WTC11 (cell line): ENCODE data around the gene STARD8. TPM values are rescaled to one million over a fixed set of nuclear protein-coding genes. Genes with fewer than 3 reads are reported as not detected.

Source experiments
- ATAC-seq: fragments of 200-7000 bp; cut with Tn5 transposase; 2 replicates; pipeline ENCODE4 v1.10.0; 2021; ENCODE audit warnings: mild to moderate bottlenecking, moderate library complexity
- Bru-seq: library from RNA; stranded (reverse); fragments of 400-500 nt; gene quantifications from one replicate; lab custom pipeline; 2021; lab: Mats Ljungman, UMichigan
- CTCF ChIA-PET: fragments of 300-600 bp; sonication (Branson Sonifier 250); formaldehyde crosslinking; loops from one replicate; lab custom pipeline; 2021; ENCODE audit warnings: antibody characterized with exemption; lab: Charles Lee
- POLR2A ChIA-PET: fragments of 350-600 bp; sonication (Branson Sonifier 250); formaldehyde crosslinking; loops from one replicate; lab custom pipeline; 2021; ENCODE audit warnings: antibody characterized with exemption; lab: Charles Lee
- DNase-seq: peaks from one replicate; pipeline ENCODE4 v3.0.0; 2021; ENCODE audit warnings: low spot score
- H3K27ac Mint-ChIP-seq: 2 replicates; pipeline ENCODE4 v1.8.0; 2021; ENCODE audit warnings: mixed read lengths
- H3K27me3 Mint-ChIP-seq: 2 replicates; pipeline ENCODE4 v1.8.0; 2021; ENCODE audit warnings: low read depth, mild to moderate bottlenecking, moderate library complexity, mixed read lengths
- H3K36me3 Mint-ChIP-seq: 2 replicates; pipeline ENCODE4 v1.8.0; 2021; ENCODE audit warnings: mixed read lengths
- H3K4me1 Mint-ChIP-seq: 2 replicates; pipeline ENCODE4 v1.8.0; 2022; ENCODE audit warnings: mixed read lengths
- H3K4me3 Mint-ChIP-seq: 2 replicates; pipeline ENCODE4 v1.8.0; 2021; ENCODE audit warnings: mild to moderate bottlenecking, moderate library complexity, mixed read lengths
- H3K9me3 Mint-ChIP-seq: 2 replicates; pipeline ENCODE4 v1.8.0; 2021; ENCODE audit warnings: mixed read lengths
- CBFB ChIP-seq: sonication (generic); formaldehyde crosslinking; IDR thresholded peaks from 2 replicates; pipeline ENCODE4 v1.8.1; 2022; ENCODE audit warnings: mild to moderate bottlenecking, low read depth, missing genetic modification reagents
- FOXJ3 ChIP-seq: sonication (generic); formaldehyde crosslinking; IDR thresholded peaks from 2 replicates; pipeline ENCODE4 v1.9.0; 2021; ENCODE audit warnings: missing genetic modification reagents, mild to moderate bottlenecking, borderline replicate concordance
- JUN ChIP-seq: sonication (generic); formaldehyde crosslinking; IDR thresholded peaks from 2 replicates; pipeline ENCODE4 v1.8.0; 2023; ENCODE audit warnings: mild to moderate bottlenecking, missing genetic modification reagents
- KAT7 ChIP-seq: sonication (generic); formaldehyde crosslinking; IDR thresholded peaks from 2 replicates; pipeline ENCODE4 v1.8.1; 2023; ENCODE audit warnings: missing genetic modification reagents, mild to moderate bottlenecking, borderline replicate concordance
- MXD4 ChIP-seq: fragments of 250-450 bp; sonication (Bioruptor Pico); IDR thresholded peaks from 2 replicates; pipeline ENCODE4 v1.8.0; 2021; ENCODE audit warnings: mild to moderate bottlenecking, moderate library complexity, borderline replicate concordance
- NFYB ChIP-seq: sonication (generic); formaldehyde crosslinking; conservative IDR thresholded peaks from 2 replicates; pipeline ENCODE4 v1.8.0; 2022; ENCODE audit warnings: low read depth, missing genetic modification reagents
- NR2C2 ChIP-seq: sonication (generic); formaldehyde crosslinking; IDR thresholded peaks from 2 replicates; pipeline ENCODE4 v1.8.0; 2022; ENCODE audit warnings: mild to moderate bottlenecking, missing genetic modification reagents
- RORB ChIP-seq: fragments of 250-450 bp; sonication (Bioruptor Pico); IDR thresholded peaks from 2 replicates; pipeline ENCODE4 v1.9.0; 2021; ENCODE audit warnings: mild to moderate bottlenecking
- SOX15 ChIP-seq: fragments of 250-450 bp; sonication (Bioruptor Pico); IDR thresholded peaks from 2 replicates; pipeline ENCODE4 v1.9.0; 2021; ENCODE audit warnings: mild to moderate bottlenecking
- TEAD1 ChIP-seq: sonication (generic); formaldehyde crosslinking; IDR thresholded peaks from 2 replicates; pipeline ENCODE4 v1.8.0; 2022; ENCODE audit warnings: mild to moderate bottlenecking, missing genetic modification reagents
- TEAD4 ChIP-seq: sonication (generic); formaldehyde crosslinking; IDR thresholded peaks from 2 replicates; pipeline ENCODE4 v1.8.0; 2022; ENCODE audit warnings: mild to moderate bottlenecking, missing genetic modification reagents
- ZNF396 ChIP-seq: fragments of 250-450 bp; sonication (Bioruptor Pico); IDR thresholded peaks from 2 replicates; pipeline ENCODE4 v1.8.0; 2021; ENCODE audit warnings: mild to moderate bottlenecking, moderate library complexity, borderline replicate concordance
- long read RNA-seq, 3 experiments: library from RNA in 1 of 3; library from capped mRNA in 1 of 3; library from polyadenylated mRNA in 1 of 3; unstranded in 2 of 3; stranded (forward) in 1 of 3; transcript quantifications; one replicate each; pipeline ENCODE4 v2.0.0, GENCODE V29; 2021
- total RNA-seq: library from RNA; stranded (reverse); gene quantifications from 3 replicates; pipeline ENCODE4 v1.2.3, GENCODE V29; 2021
- TF ChIP-seq, protein P1 (sequence below): sonication (generic); formaldehyde crosslinking; IDR thresholded peaks from 2 replicates; pipeline ENCODE4 v1.8.0; 2022; ENCODE audit warnings: mild to moderate bottlenecking, missing genetic modification reagents
- TF ChIP-seq, protein P2 (sequence below): fragments of 250-450 bp; sonication (Bioruptor Pico); conservative IDR thresholded peaks from 2 replicates; pipeline ENCODE4 v1.9.0; 2021; ENCODE audit warnings: mild to moderate bottlenecking
- TF ChIP-seq, protein P3 (sequence below): sonication (generic); formaldehyde crosslinking; IDR thresholded peaks from 2 replicates; pipeline ENCODE4 v1.8.1; 2023; ENCODE audit warnings: mild to moderate bottlenecking, missing genetic modification reagents, moderate library complexity
- TF ChIP-seq, protein P4 (sequence below): sonication (generic); formaldehyde crosslinking; IDR thresholded peaks from 2 replicates; pipeline ENCODE4 v1.8.0; 2023; ENCODE audit warnings: missing genetic modification reagents

The STARD8 gene, protein sequence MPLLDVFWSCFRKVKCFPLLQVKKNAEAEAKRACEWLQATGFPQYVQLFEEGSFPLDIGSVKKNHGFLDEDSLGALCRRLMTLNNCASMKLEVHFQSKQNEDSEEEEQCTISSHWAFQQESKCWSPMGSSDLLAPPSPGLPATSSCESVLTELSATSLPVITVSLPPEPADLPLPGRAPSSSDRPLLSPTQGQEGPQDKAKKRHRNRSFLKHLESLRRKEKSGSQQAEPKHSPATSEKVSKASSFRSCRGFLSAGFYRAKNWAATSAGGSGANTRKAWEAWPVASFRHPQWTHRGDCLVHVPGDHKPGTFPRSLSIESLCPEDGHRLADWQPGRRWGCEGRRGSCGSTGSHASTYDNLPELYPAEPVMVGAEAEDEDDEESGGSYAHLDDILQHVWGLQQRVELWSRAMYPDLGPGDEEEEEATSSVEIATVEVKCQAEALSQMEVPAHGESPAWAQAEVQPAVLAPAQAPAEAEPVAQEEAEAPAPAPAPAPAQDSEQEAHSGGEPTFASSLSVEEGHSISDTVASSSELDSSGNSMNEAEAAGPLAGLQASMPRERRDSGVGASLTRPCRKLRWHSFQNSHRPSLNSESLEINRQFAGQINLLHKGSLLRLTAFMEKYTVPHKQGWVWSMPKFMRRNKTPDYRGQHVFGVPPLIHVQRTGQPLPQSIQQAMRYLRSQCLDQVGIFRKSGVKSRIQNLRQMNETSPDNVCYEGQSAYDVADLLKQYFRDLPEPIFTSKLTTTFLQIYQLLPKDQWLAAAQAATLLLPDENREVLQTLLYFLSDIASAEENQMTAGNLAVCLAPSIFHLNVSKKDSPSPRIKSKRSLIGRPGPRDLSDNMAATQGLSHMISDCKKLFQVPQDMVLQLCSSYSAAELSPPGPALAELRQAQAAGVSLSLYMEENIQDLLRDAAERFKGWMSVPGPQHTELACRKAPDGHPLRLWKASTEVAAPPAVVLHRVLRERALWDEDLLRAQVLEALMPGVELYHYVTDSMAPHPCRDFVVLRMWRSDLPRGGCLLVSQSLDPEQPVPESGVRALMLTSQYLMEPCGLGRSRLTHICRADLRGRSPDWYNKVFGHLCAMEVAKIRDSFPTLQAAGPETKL
- total RNA-seq (3.1 to 8.5 TPM (median 3.8 TPM) in 3 replicates), Bru-seq, nascent RNA (percentile 40 among the genes with signal in this experiment)
- long read RNA-seq, experiment 1, full-length matches to known transcripts: 14 of 31 reads
- long read RNA-seq, experiment 1, partial matches to known transcripts: 9 of 31 reads
- long read RNA-seq, experiment 1, other reads (novel, unspliced or antisense): 8 of 31 reads
- long read RNA-seq, experiment 2, full-length matches to known transcripts: 1 of 3 reads
- long read RNA-seq, experiment 2, partial matches to known transcripts: 2 of 3 reads
- long read RNA-seq, experiment 2, other reads (novel, unspliced or antisense): 0 of 3 reads
- long read RNA-seq, experiment 3: 0 reads

DNA sequence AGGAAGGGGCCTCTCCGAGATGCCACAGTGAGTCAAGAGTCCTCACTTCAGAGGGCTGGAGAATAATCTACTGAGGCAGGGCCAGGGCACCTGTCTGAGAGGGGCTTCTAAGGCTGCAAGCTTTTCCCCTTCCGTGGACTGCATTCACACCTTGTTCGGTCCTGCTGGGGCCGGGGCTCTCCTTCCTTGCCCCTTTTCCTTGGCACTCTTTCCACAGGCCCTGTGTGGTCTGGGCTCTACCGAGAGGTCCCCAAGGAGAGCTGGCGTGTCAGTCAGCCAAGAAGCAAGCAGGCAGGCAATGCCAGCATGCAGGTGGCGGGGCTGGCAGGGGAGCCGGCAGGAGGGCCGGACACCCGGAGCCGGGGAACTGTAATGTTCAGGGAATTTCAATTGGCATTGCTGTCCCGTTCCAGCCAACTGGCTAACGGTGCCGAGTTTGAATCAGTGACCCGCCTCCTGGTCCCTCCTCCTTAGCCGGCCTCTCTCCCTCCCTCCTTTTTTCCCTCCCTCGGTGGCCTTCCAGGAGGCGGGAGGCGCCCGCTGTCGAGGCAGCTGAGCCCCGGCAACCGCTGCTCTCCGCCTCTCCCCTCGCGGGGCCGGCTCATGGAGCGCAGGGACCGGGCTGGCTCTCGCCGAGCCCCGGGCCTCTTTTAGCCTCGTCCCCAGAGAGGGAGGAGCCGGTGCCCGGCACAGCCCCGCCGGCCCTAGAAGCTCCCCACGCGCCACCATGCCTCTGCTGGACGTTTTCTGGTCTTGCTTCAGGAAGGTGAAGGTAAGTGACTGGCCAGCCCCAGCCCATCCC, at the start of gene STARD8:
STARD8 (plus strand) TSS at position 511 of the 802 bp plus-strand sequence; CDS start at position 728, 217 bp downstream.
- Mint-ChIP-seq H3K4me3 (peak within 1 kb of the TSS; percentile 45), H3K4me1 (peaks cover 11% of the 10 kb centered on the region), H3K27ac (no peak within 1 kb of the TSS), H3K27me3 (peaks cover 11% of the 10 kb centered on the region), H3K9me3 (no peaks in the 10 kb centered on the region), H3K36me3 (no peaks in the 10 kb centered on the region)
- peak; percentile 54 for DNase-seq
- ATAC-seq: peak; percentile 85
- TF ChIP-seq TEAD4: no peak
- no peak for TF ChIP-seq FOXJ3 (CRISPR knock-in tag)
- TF ChIP-seq NFYB: no peak
- TF ChIP-seq, protein P1, sequence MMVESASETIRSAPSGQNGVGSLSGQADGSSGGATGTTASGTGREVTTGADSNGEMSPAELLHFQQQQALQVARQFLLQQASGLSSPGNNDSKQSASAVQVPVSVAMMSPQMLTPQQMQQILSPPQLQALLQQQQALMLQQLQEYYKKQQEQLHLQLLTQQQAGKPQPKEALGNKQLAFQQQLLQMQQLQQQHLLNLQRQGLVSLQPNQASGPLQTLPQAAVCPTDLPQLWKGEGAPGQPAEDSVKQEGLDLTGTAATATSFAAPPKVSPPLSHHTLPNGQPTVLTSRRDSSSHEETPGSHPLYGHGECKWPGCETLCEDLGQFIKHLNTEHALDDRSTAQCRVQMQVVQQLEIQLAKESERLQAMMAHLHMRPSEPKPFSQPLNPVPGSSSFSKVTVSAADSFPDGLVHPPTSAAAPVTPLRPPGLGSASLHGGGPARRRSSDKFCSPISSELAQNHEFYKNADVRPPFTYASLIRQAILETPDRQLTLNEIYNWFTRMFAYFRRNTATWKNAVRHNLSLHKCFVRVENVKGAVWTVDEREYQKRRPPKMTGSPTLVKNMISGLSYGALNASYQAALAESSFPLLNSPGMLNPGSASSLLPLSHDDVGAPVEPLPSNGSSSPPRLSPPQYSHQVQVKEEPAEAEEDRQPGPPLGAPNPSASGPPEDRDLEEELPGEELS (CRISPR knock-in tag): no peak
- TF ChIP-seq, protein P2, sequence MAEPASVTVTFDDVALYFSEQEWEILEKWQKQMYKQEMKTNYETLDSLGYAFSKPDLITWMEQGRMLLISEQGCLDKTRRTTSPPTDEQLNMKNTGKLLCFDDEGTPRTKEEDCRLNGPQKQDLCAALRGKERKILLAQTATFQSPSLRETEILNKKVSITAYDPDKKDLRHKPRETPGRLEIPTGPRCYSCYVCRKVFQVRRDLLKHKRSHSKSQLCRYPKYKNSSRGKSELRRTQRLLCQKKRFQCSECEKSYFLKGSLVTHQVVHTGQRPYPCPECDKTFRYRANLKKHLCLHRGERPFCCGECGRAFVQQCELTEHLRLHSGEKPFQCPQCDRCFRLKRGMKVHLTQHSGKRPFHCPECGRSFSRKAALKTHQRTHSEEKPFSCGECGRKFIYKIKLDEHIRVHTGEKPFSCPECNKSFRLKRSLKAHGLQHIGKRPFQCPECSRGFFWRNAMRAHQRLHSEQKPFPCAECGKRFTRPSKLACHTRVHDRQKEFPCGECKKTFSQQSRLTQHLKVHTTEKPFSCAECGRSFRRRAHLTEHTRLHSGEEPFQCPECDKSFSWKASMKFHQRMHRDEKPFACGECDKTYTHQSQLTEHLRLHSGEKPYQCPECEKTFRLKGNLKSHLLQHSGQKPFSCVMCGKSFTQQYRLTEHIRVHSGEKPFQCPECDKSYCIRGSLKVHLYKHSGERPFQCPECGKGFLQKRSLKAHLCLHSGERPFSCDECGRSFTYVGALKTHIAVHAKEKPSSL (CRISPR knock-in tag): no peak
- no peak for TF ChIP-seq MXD4 (CRISPR knock-in tag)
- TF ChIP-seq JUN (CRISPR knock-in tag): no peak
- TF ChIP-seq, protein P3, sequence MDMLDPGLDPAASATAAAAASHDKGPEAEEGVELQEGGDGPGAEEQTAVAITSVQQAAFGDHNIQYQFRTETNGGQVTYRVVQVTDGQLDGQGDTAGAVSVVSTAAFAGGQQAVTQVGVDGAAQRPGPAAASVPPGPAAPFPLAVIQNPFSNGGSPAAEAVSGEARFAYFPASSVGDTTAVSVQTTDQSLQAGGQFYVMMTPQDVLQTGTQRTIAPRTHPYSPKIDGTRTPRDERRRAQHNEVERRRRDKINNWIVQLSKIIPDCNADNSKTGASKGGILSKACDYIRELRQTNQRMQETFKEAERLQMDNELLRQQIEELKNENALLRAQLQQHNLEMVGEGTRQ: no peak
- TF ChIP-seq SOX15 (CRISPR knock-in tag): no peak
- no peak for TF ChIP-seq CBFB (CRISPR knock-in tag)
- TF ChIP-seq TEAD1 (CRISPR knock-in tag): no peak
- ChIA-PET CTCF (interaction anchor here (1.4 to 2.6 kb wide), 2 partner anchors 48 to 63 kb away, joined by 4 to 10 read pairs; no protein-coding TSS in a partner anchor), POLR2A (interaction anchor here (0.6 kb wide), 1 partner anchor 450 kb away, joined by 3 read pairs; no protein-coding TSS in a partner anchor)

DNA sequence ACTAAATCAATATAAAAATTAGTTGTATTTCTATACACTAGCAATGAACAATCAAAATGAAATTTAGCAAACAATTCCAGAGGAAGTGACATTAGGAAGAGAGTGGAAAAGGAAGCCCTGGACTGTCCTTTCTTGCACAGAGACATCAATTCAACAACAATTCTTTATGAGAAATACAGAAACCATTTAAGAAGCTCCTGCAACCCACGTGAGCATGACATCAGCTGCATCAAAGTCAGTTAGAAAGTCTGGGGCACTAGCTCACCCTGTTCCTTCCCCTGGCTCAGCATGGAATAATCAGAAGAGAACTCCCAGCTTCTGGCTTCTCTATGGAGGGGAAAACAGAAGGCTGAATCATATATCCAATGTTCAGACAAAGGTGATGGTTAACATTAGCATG, 48.6 kb upstream of the STARD8 start:
- H3K9me3 Mint-ChIP-seq: peaks cover 36% of the 10 kb centered on the region
- CTCF ChIA-PET: interaction anchor here (0.6 to 1.8 kb wide), 10 partner anchors 10 to 1048 kb away, joined by 3 to 10 read pairs (median 4); partner anchors contain the start of gene STARD8
- no peaks in the 10 kb centered on the region for H3K4me1 Mint-ChIP-seq
- peaks cover 27% of the 10 kb centered on the region for H3K36me3 Mint-ChIP-seq
- no peak overlapping the region for H3K4me3 Mint-ChIP-seq
- H3K27me3 Mint-ChIP-seq: peaks cover 6% of the 10 kb centered on the region
- no peak for ATAC-seq
- H3K27ac Mint-ChIP-seq: no peak overlapping the region
- no peak for DNase-seq
- TF ChIP-seq KAT7 (CRISPR knock-in tag) (no peak), RORB (CRISPR knock-in tag) (no peak), NR2C2 (CRISPR knock-in tag) (no peak), ZNF396 (no peak)
- TF ChIP-seq, protein P4, sequence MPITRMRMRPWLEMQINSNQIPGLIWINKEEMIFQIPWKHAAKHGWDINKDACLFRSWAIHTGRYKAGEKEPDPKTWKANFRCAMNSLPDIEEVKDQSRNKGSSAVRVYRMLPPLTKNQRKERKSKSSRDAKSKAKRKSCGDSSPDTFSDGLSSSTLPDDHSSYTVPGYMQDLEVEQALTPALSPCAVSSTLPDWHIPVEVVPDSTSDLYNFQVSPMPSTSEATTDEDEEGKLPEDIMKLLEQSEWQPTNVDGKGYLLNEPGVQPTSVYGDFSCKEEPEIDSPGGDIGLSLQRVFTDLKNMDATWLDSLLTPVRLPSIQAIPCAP (CRISPR knock-in tag): no peak
- POLR2A ChIA-PET: interaction anchor here (0.6 kb wide), 1 partner anchor 977 kb away, joined by 3 read pairs; no protein-coding TSS in a partner anchor
